Natural killer cell (primary cell): ENCODE data around the gene ADAM10. TPM values are rescaled to one million over a fixed set of nuclear protein-coding genes. Genes with fewer than 3 reads are reported as not detected.

Experiments
- ATAC-seq, 3 donors: fragments of 150-1000 bp in 2 of 3; fragments of 200-7000 bp in 1 of 3; cut with Tn5 transposase; 1 replicate in 1 of 3; 2 replicates in 2 of 3; pipeline ENCODE4 v1.10.0; 2021; ENCODE audit warnings: mild to moderate bottlenecking in 2 of 3, moderate library complexity in 2 of 3
- DNase-seq, 2 donors: peaks; one replicate each; pipeline versions ENCODE4 v3.0.0 to v3.0.0-alpha.2; 2013 to 2021; ENCODE audit warnings: mixed read lengths in 1 of 2
- H3K27ac ChIP-seq: one replicate; pipeline ENCODE4 v1.5.1; 2013; ENCODE audit warnings: mild to moderate bottlenecking, low read length
- H3K27me3 ChIP-seq: one replicate; pipeline ENCODE4 v1.6.1; 2013; ENCODE audit warnings: low read length; ENCODE audit not compliant: control insufficient read depth, insufficient read depth
- H3K36me3 ChIP-seq: one replicate; pipeline ENCODE4 v1.6.1; 2013; ENCODE audit warnings: low read length; ENCODE audit not compliant: control insufficient read depth, insufficient read depth
- H3K4me1 ChIP-seq: one replicate; pipeline ENCODE4 v1.6.1; 2013; ENCODE audit warnings: low read length; ENCODE audit not compliant: control insufficient read depth, insufficient read depth
- H3K4me3 ChIP-seq: one replicate; pipeline ENCODE4 v1.5.1; 2013; ENCODE audit warnings: low read length
- H3K9me3 ChIP-seq: one replicate; pipeline ENCODE4 v1.6.1; 2013; ENCODE audit warnings: low read length; ENCODE audit not compliant: control insufficient read depth, insufficient read depth
- H3K27ac Mint-ChIP-seq, 2 donors: one replicate each; pipeline ENCODE4 v1.8.0; 2022; ENCODE audit warnings: mild to moderate bottlenecking in 2 of 2, mixed read lengths in 2 of 2, moderate library complexity in 1 of 2
- H3K27me3 Mint-ChIP-seq, 2 donors: one replicate each; pipeline ENCODE4 v1.8.0; 2022; ENCODE audit warnings: low read depth in 2 of 2, mixed read lengths in 2 of 2
- H3K36me3 Mint-ChIP-seq: one replicate; pipeline ENCODE4 v1.8.0; 2022; ENCODE audit warnings: mixed read lengths
- H3K4me1 Mint-ChIP-seq, 2 donors: one replicate each; pipeline ENCODE4 v1.8.0; 2022; ENCODE audit warnings: mixed read lengths in 2 of 2
- H3K4me3 Mint-ChIP-seq: one replicate; pipeline ENCODE4 v1.8.0; 2022; ENCODE audit warnings: mild to moderate bottlenecking, moderate library complexity, mixed read lengths
- H3K9me3 Mint-ChIP-seq, 2 donors: one replicate each; pipeline ENCODE4 v1.8.0; 2022; ENCODE audit warnings: mixed read lengths in 2 of 2
- WGBS: methylation state at CpG from one replicate; pipeline ENCODE4 v1.1.7; 2013; ENCODE audit warnings: missing lambda C conversion rate; ENCODE audit not compliant: insufficient coverage; 5-methylcytosine and 5-hydroxymethylcytosine counted together
- intact Hi-C: fragments of 100-400 bp; cut with micrococcal nuclease; formaldehyde crosslinking; loops from one replicate; pipeline ENCODE4 v1.14.2; 2022
- total RNA-seq, 4 donors: library from RNA; stranded (reverse); fragments of 120-200 nt in 1 of 4; gene quantifications; one replicate each; pipeline versions ENCODE4 v1.2.3 to v1.2.4, GENCODE V29; 2013 to 2022
- TF ChIP-seq, protein P1 (sequence below): fragments of 200-600 bp; IDR thresholded peaks from one replicate; pipeline ENCODE4 v1.8.0; 2022; ENCODE audit warnings: antibody characterized with exemption

ADAM10 gene
- total RNA-seq, 3 donors from 2014 or later (not counting 1 experiment from before 2014, with no cell fraction given), result 223 to 297 (median 259) TPM

DNA sequence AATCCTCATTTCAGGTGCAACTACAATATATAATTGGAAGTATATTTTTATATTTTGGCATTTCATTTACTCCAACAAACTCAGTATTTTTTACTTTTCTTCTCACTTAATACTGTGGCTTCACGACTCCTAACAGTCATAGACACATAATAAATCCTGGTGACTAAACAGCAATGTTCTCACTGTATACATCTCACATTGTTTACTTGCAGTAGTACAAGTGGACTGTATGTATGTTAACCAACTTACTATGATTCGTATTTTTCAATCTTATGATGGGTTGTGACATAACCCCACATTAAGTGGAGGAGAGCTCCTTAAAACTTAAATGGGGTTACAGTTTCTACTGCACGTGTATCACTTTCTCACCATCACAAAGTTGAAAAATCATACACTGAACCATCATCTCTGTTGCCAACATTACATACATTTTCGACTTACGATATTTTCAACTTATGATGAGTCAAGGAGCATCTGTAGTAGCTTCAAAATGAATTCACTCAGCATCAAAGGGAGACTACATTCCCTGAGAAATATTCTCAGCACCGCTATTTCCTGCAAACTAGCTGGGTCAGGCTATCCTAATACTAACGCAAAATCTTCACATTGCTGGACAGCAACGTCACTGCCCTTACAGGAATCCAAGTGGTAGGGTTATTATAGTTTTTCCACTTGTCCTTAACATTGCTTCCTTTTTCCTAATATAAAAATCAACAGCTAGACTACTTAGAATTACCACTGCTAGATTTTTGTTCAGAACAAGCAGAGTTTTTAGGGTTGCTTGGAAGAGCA lies 7.3 kb downstream of the ADAM10 start:
- H3K36me3 ChIP-seq, result peaks cover 2% of the 10 kb centered on the region
- TF ChIP-seq, protein P1, sequence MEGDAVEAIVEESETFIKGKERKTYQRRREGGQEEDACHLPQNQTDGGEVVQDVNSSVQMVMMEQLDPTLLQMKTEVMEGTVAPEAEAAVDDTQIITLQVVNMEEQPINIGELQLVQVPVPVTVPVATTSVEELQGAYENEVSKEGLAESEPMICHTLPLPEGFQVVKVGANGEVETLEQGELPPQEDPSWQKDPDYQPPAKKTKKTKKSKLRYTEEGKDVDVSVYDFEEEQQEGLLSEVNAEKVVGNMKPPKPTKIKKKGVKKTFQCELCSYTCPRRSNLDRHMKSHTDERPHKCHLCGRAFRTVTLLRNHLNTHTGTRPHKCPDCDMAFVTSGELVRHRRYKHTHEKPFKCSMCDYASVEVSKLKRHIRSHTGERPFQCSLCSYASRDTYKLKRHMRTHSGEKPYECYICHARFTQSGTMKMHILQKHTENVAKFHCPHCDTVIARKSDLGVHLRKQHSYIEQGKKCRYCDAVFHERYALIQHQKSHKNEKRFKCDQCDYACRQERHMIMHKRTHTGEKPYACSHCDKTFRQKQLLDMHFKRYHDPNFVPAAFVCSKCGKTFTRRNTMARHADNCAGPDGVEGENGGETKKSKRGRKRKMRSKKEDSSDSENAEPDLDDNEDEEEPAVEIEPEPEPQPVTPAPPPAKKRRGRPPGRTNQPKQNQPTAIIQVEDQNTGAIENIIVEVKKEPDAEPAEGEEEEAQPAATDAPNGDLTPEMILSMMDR, result no peak
- DNase-seq (no peak), ATAC-seq (peak in 1 of 3 donors; percentile 55)
- H3K27ac Mint-ChIP-seq, result peak overlapping the region; percentile 19 to 58
- intact Hi-C loops, result no loop called here
- peaks cover 9% of the 10 kb centered on the region for H3K4me1 ChIP-seq
- WGBS, result 84% methylated on average over 7 of the region's 8 CpGs
- no peaks in the 10 kb centered on the region for H3K27me3 ChIP-seq
- H3K9me3 Mint-ChIP-seq, result no peaks in the 10 kb centered on the region
- peaks cover 72 to 75% of the 10 kb centered on the region in 2 donors for H3K4me1 Mint-ChIP-seq
- H3K27ac ChIP-seq, result no peak overlapping the region
- no peak overlapping the region for H3K4me3 ChIP-seq
- no peaks in the 10 kb centered on the region for H3K36me3 Mint-ChIP-seq
- no peaks in the 10 kb centered on the region for H3K9me3 ChIP-seq
- H3K4me3 Mint-ChIP-seq, result no peak overlapping the region
- H3K27me3 Mint-ChIP-seq, result no peaks in the 10 kb centered on the region

DNA sequence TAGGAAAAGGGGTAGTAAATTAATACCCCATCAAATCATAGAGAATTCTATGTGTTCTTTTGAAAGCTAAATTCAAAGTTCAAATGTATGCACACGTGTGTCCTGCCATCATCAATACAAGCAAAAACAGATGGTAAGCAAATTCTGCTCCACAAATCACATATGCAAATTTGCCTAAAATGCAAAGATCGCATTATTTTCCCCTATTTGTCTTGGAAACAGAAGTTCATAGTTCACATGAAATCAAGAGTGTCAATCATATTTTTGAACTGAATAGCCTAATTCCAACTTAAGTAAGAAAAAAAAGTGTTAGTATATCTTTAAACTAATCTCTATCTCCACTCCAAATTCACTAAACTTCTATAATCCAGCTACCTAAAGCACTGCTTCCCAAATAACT lies 8.5 kb downstream of the ADAM10 start:
- H3K27me3 Mint-ChIP-seq, result no peaks in the 10 kb centered on the region
- 69% methylated on average over 2 of the region's 2 CpGs for WGBS
- H3K36me3 Mint-ChIP-seq, result no peaks in the 10 kb centered on the region
- H3K27ac Mint-ChIP-seq, result peak overlapping the region; percentile 19 to 58
- no peaks in the 10 kb centered on the region for H3K9me3 Mint-ChIP-seq
- H3K27ac ChIP-seq, result no peak overlapping the region
- H3K27me3 ChIP-seq, result no peaks in the 10 kb centered on the region
- no peak overlapping the region for H3K4me3 ChIP-seq
- intact Hi-C loops, result no loop called here
- no peaks in the 10 kb centered on the region for H3K9me3 ChIP-seq
- peaks cover 4% of the 10 kb centered on the region for H3K4me1 ChIP-seq
- no peak for ATAC-seq
- TF ChIP-seq, protein P1, result no peak
- H3K4me1 Mint-ChIP-seq, result peaks cover 78 to 81% of the 10 kb centered on the region in 2 donors
- peaks cover 2% of the 10 kb centered on the region for H3K36me3 ChIP-seq
- no peak for DNase-seq
- no peak overlapping the region for H3K4me3 Mint-ChIP-seq

DNA sequence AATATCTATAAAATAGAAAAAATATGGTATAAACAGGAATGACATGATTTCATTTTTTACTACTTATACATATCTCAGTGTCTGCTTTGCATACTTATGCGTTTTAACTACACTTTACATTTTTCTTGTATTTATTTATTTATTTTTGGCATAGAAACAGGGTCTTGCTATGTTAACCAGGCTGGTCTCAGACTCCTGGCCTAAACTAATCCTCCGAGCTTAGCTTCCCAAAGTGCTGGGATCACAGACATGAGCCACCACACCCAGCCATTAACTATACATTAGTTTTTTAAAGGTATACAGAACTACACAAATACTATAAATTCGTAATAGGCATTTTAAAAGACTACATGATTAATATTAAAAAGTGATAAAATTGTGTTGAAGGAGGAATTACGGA lies 9.1 kb downstream of the ADAM10 start:
- ATAC-seq (no peak), DNase-seq (no peak)
- no peaks in the 10 kb centered on the region for H3K9me3 ChIP-seq
- no peaks in the 10 kb centered on the region for H3K27me3 ChIP-seq
- peaks cover 2% of the 10 kb centered on the region for H3K36me3 ChIP-seq
- no peaks in the 10 kb centered on the region for H3K36me3 Mint-ChIP-seq
- TF ChIP-seq, protein P1, result no peak
- intact Hi-C loops, result no loop called here
- no peak overlapping the region for H3K4me3 ChIP-seq
- peak overlapping the region in 1 of 2 donors; percentile 64 for H3K27ac Mint-ChIP-seq
- peaks cover 75 to 81% of the 10 kb centered on the region in 2 donors for H3K4me1 Mint-ChIP-seq
- H3K4me1 ChIP-seq, result peaks cover 4% of the 10 kb centered on the region
- no peaks in the 10 kb centered on the region for H3K9me3 Mint-ChIP-seq
- no peaks in the 10 kb centered on the region for H3K27me3 Mint-ChIP-seq
- H3K4me3 Mint-ChIP-seq, result no peak overlapping the region
- H3K27ac ChIP-seq, result no peak overlapping the region
- 83% methylated on average over 1 of the region's 4 CpGs for WGBS
